ENCODE measurements around the gene LRRC51.

GRCh38 chr11:72083414-72083813 lies 2.8 kb downstream of the LRRC51 start:
- TF ChIP-seq CTCF (IDR thresholded peaks at IDR 0.05) (no peak), ZFX (IDR thresholded peaks at IDR 0.05; ENCODE audit: borderline replicate concordance) (no peak)
